HEK293 (cell line): ENCODE measurements around the gene TET1.
A peak's percentile ranks its signal among the peaks of the same experiment; 100 is the strongest.

Experiments used
- CTCF ChIA-PET: fragments of 350-600 bp; formaldehyde crosslinking; extraction: SDS; loops from one replicate; lab custom pipeline; 2021; ENCODE audit warnings: antibody characterized with exemption; lab: Yijun Ruan, JAX
- POLR2A ChIA-PET: fragments of 300-600 bp; formaldehyde crosslinking; extraction: SDS; loops from one replicate; lab custom pipeline; 2020; ENCODE audit warnings: antibody characterized with exemption, inconsistent platforms; lab: Yijun Ruan, JAX
- H3K27ac ChIP-seq: fragments of 200-500 bp; sonication (Bioruptor generic); 2 replicates; pipeline ENCODE4 v1.5.1; 2014; ENCODE audit warnings: low read depth, low read length, control low read depth, inconsistent platforms; ENCODE audit errors: extremely low read depth
- H3K36me3 ChIP-seq, 2 experiments: fragments of 200-500 bp in 1 of 2; sonication (Bioruptor generic) in 1 of 2; 1 replicate in 1 of 2; 2 replicates in 1 of 2; pipeline ENCODE4 v1.5.1; 2014 to 2017; ENCODE audit warnings: inconsistent platforms in 2 of 2, low read length in 2 of 2; ENCODE audit not compliant: control insufficient read depth in 2 of 2, insufficient read depth in 1 of 2
- H3K4me1 ChIP-seq: fragments of 200-500 bp; sonication (Bioruptor generic); 2 replicates; pipeline ENCODE4 v1.5.1; 2014; ENCODE audit warnings: mild to moderate bottlenecking, low read length, inconsistent platforms; ENCODE audit not compliant: control insufficient read depth, insufficient read depth
- H3K4me3 ChIP-seq: 2 replicates; pipeline ENCODE4 v1.5.1; 2011; ENCODE audit warnings: low read depth, mild to moderate bottlenecking, control low read depth, low read length, moderate library complexity
- H3K9me3 ChIP-seq: fragments of 200-500 bp; sonication (Bioruptor generic); 2 replicates; pipeline ENCODE4 v1.5.1; 2014; ENCODE audit warnings: low read depth, low read length, inconsistent platforms; ENCODE audit not compliant: control insufficient read depth, insufficient read depth
- BCL6B ChIP-seq: fragments of 450-650 bp; formaldehyde crosslinking; IDR thresholded peaks from 2 replicates; pipeline ENCODE4 v1.5.1; 2017; ENCODE audit warnings: missing biosample characterization, missing genetic modification characterization
- GLIS1 ChIP-seq: fragments of 450-650 bp; formaldehyde crosslinking; IDR thresholded peaks from 2 replicates; pipeline ENCODE4 v1.5.1; 2016; ENCODE audit warnings: missing biosample characterization, missing genetic modification characterization
- KLF16 ChIP-seq: fragments of 450-650 bp; formaldehyde crosslinking; IDR thresholded peaks from 2 replicates; pipeline ENCODE4 v1.5.1; 2017; ENCODE audit warnings: missing biosample characterization, missing genetic modification characterization
- REPIN1 ChIP-seq: fragments of 450-650 bp; formaldehyde crosslinking; IDR thresholded peaks from 2 replicates; pipeline ENCODE4 v1.5.1; 2017; ENCODE audit warnings: missing biosample characterization, missing genetic modification characterization, low read depth
- YY1 ChIP-seq: fragments of 450-650 bp; formaldehyde crosslinking; IDR thresholded peaks from 2 replicates; pipeline ENCODE4 v1.5.1; 2018; ENCODE audit warnings: missing biosample characterization, missing genetic modification characterization
- ZBTB21 ChIP-seq: fragments of 450-650 bp; formaldehyde crosslinking; IDR thresholded peaks from 2 replicates; pipeline ENCODE4 v1.5.1; 2017; ENCODE audit warnings: missing biosample characterization, missing genetic modification characterization
- ZBTB49 ChIP-seq: fragments of 450-650 bp; formaldehyde crosslinking; IDR thresholded peaks from 2 replicates; pipeline ENCODE4 v1.5.1; 2016; ENCODE audit warnings: missing biosample characterization, missing genetic modification characterization, low read depth
- ZEB2 ChIP-seq: fragments of 450-650 bp; formaldehyde crosslinking; IDR thresholded peaks from 2 replicates; pipeline ENCODE4 v1.5.1; 2016; ENCODE audit warnings: missing biosample characterization, missing genetic modification characterization
- ZIC2 ChIP-seq: fragments of 450-650 bp; formaldehyde crosslinking; IDR thresholded peaks from 2 replicates; pipeline ENCODE4 v1.5.1; 2016; ENCODE audit warnings: missing biosample characterization, missing genetic modification characterization
- ZNF184 ChIP-seq: fragments of 450-650 bp; IDR thresholded peaks from 2 replicates; pipeline ENCODE4 v1.5.1; 2018; ENCODE audit warnings: missing biosample characterization, mild to moderate bottlenecking, missing genetic modification characterization
- ZNF280D ChIP-seq: fragments of 450-650 bp; formaldehyde crosslinking; IDR thresholded peaks from 2 replicates; pipeline ENCODE4 v1.5.1; 2016; ENCODE audit warnings: missing biosample characterization, missing genetic modification characterization
- ZNF341 ChIP-seq: fragments of 450-650 bp; formaldehyde crosslinking; IDR thresholded peaks from 2 replicates; pipeline ENCODE4; 2016; ENCODE audit warnings: low read depth, missing biosample characterization, missing genetic modification characterization
- ZNF433 ChIP-seq: fragments of 450-650 bp; formaldehyde crosslinking; IDR thresholded peaks from 2 replicates; pipeline ENCODE4 v1.5.1; 2016; ENCODE audit warnings: missing biosample characterization, missing genetic modification characterization, low read depth
- ZNF558 ChIP-seq: fragments of 450-650 bp; formaldehyde crosslinking; IDR thresholded peaks from 2 replicates; pipeline ENCODE4 v1.5.1; 2016; ENCODE audit warnings: missing biosample characterization, missing genetic modification characterization
- ZNF560 ChIP-seq: fragments of 450-650 bp; formaldehyde crosslinking; IDR thresholded peaks from 2 replicates; pipeline ENCODE4 v1.5.1; 2017; ENCODE audit warnings: missing biosample characterization, missing genetic modification characterization, borderline replicate concordance
- ZNF670 ChIP-seq: fragments of 450-650 bp; formaldehyde crosslinking; IDR thresholded peaks from 2 replicates; pipeline ENCODE4 v1.5.1; 2016; ENCODE audit warnings: missing biosample characterization, missing genetic modification characterization, low read depth
- ZNF792 ChIP-seq: fragments of 450-650 bp; formaldehyde crosslinking; IDR thresholded peaks from 2 replicates; pipeline ENCODE4 v1.5.1; 2016; ENCODE audit warnings: missing biosample characterization, missing genetic modification characterization

Gene TET1

GRCh38 chr10:68633281-68633680 lies 73.1 kb downstream of the TET1 start:
- POLR2A ChIA-PET = no interaction called here
- H3K9me3 ChIP-seq = no peaks in the 10 kb centered on the region

DNA sequence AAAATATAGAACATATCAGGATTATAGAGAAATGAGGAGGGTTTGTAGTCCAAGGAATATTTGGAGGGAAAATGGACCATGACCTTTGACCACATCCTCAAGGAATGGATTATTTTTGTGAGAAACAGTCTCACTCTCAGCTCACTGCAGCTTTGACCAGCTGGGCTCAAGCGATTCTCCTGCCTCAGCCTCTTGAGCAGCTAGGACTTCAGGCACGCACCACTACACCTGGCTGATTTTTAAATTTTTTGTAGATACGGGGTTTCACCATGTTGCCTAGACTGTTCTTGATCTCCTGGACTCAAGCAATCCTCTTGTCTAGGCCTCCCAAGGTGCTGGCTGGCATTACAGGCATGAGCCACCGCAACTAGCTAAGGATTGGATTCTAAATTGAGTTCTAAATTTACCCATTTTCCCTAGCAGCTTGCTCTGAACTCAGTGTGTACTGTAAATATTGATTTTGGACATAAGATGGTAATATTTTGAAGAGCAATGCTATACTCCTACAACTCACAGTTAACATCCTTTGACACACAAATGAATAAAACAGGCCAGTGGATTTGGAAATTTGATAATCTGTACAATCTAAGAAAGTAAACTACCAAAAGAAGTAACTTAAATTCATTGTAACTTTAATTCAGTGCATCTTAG lies 73.8 kb downstream of the TET1 start:
- CTCF ChIA-PET = no interaction called here
- Histone ChIP-seq H3K27ac (no peak overlapping the region), H3K4me1 (peaks cover 4% of the 10 kb centered on the region; the same call in 1 of the 2 replicates), H3K36me3 (peaks cover 0 to 3% of the 10 kb centered on the region in 2 experiments; a peak in 2 of 3 replicates), H3K4me3 (no peak overlapping the region), H3K9me3 (no peaks in the 10 kb centered on the region)
- POLR2A ChIA-PET = no interaction called here
- TF ChIP-seq ZNF433 (tag by site-specific recombination) = no peak
- TF ChIP-seq GLIS1 (tag by site-specific recombination) = 0 out of 2 replicates have a peak, but pooled peaks have one; percentile 15

More at GRCh38 chr10:68633281-68633680, 73.1 kb downstream of the TET1 start:
- Histone ChIP-seq H3K27ac (no peak overlapping the region), H3K36me3 (peaks cover 0 to 3% of the 10 kb centered on the region in 2 experiments; a peak in 2 of 3 replicates), H3K4me1 (peaks cover 6% of the 10 kb centered on the region; the same call in 1 of the 2 replicates), H3K4me3 (no peak overlapping the region)
- no peak for TF ChIP-seq ZNF341 (tag by site-specific recombination)
- TF ChIP-seq ZNF670 (tag by site-specific recombination) = no peak
- no peak for TF ChIP-seq REPIN1 (tag by site-specific recombination)
- TF ChIP-seq YY1 = no peak
- no peak for TF ChIP-seq ZNF184 (tag by site-specific recombination)
- no peak for TF ChIP-seq ZNF280D (tag by site-specific recombination)
- TF ChIP-seq ZIC2 (tag by site-specific recombination) = no peak
- TF ChIP-seq ZBTB49 (tag by site-specific recombination) = no peak
- TF ChIP-seq ZNF792 = no peak
- TF ChIP-seq ZEB2 = no peak
- TF ChIP-seq ZBTB21 (tag by site-specific recombination) = no peak
- TF ChIP-seq KLF16 (tag by site-specific recombination) = no peak
- TF ChIP-seq BCL6B (tag by site-specific recombination) = no peak
- TF ChIP-seq ZNF560 (tag by site-specific recombination) = no peak
- no peak for TF ChIP-seq ZNF558 (tag by site-specific recombination)
- CTCF ChIA-PET = interaction anchor here (1.0 kb wide), 1 partner anchor 31 kb away, joined by 3 read pairs; no protein-coding TSS in a partner anchor
